HepG2 (cell line): ENCODE data around the gene EDEM3. TPM values are rescaled to one million over a fixed set of nuclear protein-coding genes. Genes with fewer than 3 reads are reported as not detected.

Source experiments
- CEBPB ChIP-seq: IDR thresholded peaks from 2 replicates; pipeline ENCODE4 v1.6.1; 2011; ENCODE audit warnings: low read depth, low read length, improper control_type of control experiment, borderline replicate concordance
- KDM2A ChIP-seq: sonication (generic); formaldehyde crosslinking; IDR thresholded peaks from 2 replicates; pipeline ENCODE4 v1.4.0; 2020; ENCODE audit warnings: low read depth, missing genetic modification reagents, borderline replicate concordance
- MTF2 ChIP-seq: sonication (generic); formaldehyde crosslinking; IDR thresholded peaks from 2 replicates; pipeline ENCODE4 v1.5.0; 2020; ENCODE audit warnings: missing genetic modification reagents, borderline replicate concordance
- ZFP62 ChIP-seq: sonication (generic); formaldehyde crosslinking; IDR thresholded peaks from 2 replicates; pipeline ENCODE4 v1.4.0; 2020; ENCODE audit warnings: missing genetic modification reagents
- polyA plus RNA-seq, 8 experiments: library from polyadenylated mRNA; depleted of rRNA in 3 of 8; stranded (reverse) in 7 of 8; unstranded in 1 of 8; fragments of >200 nt; fragmentation: Illumina TruSeq in 4 of 8; extraction: Trizol in 4 of 8; gene quantifications; 2 replicates each; pipeline versions ENCODE4 v1.2.1 to v1.2.3, GENCODE V29; 2011 to 2016; ENCODE audit warnings: low read depth in 4 of 8, missing spikeins in 1 of 8, mixed read lengths in 1 of 8; ENCODE audit not compliant: insufficient read depth in 1 of 8
- total RNA-seq, 5 experiments: library from RNA; depleted of rRNA; stranded (reverse); fragments of >200 nt; fragmentation: Illumina TruSeq; extraction: Trizol; gene quantifications; 2 replicates each; pipeline ENCODE4 v1.2.3, GENCODE V29; 2016; ENCODE audit warnings: low read depth in 1 of 5
- TF ChIP-seq, protein P1 (sequence below): sonication (generic); formaldehyde crosslinking; IDR thresholded peaks from 2 replicates; pipeline ENCODE4 v1.4.0; 2020; ENCODE audit warnings: missing genetic modification reagents
- TF ChIP-seq, protein P2 (sequence below): IDR thresholded peaks from 2 replicates; pipeline ENCODE4 v1.6.1; 2016; ENCODE audit warnings: mild to moderate bottlenecking, missing biosample characterization, missing genetic modification reagents
- TF ChIP-seq, protein P3 (sequence below): sonication (generic); formaldehyde crosslinking; IDR thresholded peaks from 2 replicates; pipeline ENCODE4 v1.4.0; 2020; ENCODE audit warnings: mild to moderate bottlenecking, missing genetic modification reagents
- TF ChIP-seq, protein P4 (sequence below): sonication (generic); formaldehyde crosslinking; IDR thresholded peaks from 2 replicates; pipeline ENCODE4; 2020; ENCODE audit warnings: missing genetic modification reagents, mild to moderate bottlenecking, borderline replicate concordance
- TF ChIP-seq, protein P5 (sequence below): sonication (generic); formaldehyde crosslinking; IDR thresholded peaks from 2 replicates; pipeline ENCODE4 v1.9.0; 2022; ENCODE audit warnings: missing genetic modification reagents, mild to moderate bottlenecking, borderline replicate concordance

The EDEM3 gene
- total and polyA plus RNA-seq, 2 of the 13 experiments (the other 11 are each of a cell fraction or from before 2014, with no cell fraction given): 13.1 to 18.2 TPM

DNA sequence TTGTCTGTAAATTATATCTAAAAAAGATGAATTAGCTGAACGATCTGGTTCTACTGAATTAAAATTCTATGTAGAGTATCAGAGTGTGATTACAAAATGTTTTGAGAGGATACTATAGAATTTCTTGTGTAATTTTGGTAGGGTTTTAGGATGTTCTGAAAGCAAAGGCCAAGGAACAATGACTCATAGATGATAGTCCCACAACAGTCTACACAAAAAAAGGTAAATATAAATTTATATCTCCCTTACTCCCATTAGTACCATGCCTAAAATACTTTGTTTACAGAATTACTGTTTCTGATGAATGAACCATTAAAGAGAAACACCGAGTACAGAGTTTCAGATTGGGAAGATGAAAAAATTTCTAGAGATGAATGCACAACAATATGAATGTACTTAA lies 9.5 kb downstream of the EDEM3 start (continued):
- TF ChIP-seq, protein P1, sequence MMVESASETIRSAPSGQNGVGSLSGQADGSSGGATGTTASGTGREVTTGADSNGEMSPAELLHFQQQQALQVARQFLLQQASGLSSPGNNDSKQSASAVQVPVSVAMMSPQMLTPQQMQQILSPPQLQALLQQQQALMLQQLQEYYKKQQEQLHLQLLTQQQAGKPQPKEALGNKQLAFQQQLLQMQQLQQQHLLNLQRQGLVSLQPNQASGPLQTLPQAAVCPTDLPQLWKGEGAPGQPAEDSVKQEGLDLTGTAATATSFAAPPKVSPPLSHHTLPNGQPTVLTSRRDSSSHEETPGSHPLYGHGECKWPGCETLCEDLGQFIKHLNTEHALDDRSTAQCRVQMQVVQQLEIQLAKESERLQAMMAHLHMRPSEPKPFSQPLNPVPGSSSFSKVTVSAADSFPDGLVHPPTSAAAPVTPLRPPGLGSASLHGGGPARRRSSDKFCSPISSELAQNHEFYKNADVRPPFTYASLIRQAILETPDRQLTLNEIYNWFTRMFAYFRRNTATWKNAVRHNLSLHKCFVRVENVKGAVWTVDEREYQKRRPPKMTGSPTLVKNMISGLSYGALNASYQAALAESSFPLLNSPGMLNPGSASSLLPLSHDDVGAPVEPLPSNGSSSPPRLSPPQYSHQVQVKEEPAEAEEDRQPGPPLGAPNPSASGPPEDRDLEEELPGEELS (CRISPR knock-in tag): no peak
- TF ChIP-seq MTF2 (CRISPR knock-in tag) (no peak), CEBPB (no peak), ZFP62 (CRISPR knock-in tag) (no peak), KDM2A (CRISPR knock-in tag) (no peak)
- TF ChIP-seq, protein P2, sequence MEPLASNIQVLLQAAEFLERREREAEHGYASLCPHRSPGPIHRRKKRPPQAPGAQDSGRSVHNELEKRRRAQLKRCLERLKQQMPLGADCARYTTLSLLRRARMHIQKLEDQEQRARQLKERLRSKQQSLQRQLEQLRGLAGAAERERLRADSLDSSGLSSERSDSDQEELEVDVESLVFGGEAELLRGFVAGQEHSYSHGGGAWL: no peak
- TF ChIP-seq, protein P3, sequence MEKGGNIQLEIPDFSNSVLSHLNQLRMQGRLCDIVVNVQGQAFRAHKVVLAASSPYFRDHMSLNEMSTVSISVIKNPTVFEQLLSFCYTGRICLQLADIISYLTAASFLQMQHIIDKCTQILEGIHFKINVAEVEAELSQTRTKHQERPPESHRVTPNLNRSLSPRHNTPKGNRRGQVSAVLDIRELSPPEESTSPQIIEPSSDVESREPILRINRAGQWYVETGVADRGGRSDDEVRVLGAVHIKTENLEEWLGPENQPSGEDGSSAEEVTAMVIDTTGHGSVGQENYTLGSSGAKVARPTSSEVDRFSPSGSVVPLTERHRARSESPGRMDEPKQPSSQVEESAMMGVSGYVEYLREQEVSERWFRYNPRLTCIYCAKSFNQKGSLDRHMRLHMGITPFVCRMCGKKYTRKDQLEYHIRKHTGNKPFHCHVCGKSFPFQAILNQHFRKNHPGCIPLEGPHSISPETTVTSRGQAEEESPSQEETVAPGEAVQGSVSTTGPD (CRISPR knock-in tag): no peak
- TF ChIP-seq, protein P4, sequence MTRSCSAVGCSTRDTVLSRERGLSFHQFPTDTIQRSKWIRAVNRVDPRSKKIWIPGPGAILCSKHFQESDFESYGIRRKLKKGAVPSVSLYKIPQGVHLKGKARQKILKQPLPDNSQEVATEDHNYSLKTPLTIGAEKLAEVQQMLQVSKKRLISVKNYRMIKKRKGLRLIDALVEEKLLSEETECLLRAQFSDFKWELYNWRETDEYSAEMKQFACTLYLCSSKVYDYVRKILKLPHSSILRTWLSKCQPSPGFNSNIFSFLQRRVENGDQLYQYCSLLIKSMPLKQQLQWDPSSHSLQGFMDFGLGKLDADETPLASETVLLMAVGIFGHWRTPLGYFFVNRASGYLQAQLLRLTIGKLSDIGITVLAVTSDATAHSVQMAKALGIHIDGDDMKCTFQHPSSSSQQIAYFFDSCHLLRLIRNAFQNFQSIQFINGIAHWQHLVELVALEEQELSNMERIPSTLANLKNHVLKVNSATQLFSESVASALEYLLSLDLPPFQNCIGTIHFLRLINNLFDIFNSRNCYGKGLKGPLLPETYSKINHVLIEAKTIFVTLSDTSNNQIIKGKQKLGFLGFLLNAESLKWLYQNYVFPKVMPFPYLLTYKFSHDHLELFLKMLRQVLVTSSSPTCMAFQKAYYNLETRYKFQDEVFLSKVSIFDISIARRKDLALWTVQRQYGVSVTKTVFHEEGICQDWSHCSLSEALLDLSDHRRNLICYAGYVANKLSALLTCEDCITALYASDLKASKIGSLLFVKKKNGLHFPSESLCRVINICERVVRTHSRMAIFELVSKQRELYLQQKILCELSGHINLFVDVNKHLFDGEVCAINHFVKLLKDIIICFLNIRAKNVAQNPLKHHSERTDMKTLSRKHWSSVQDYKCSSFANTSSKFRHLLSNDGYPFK (CRISPR knock-in tag): no peak
- TF ChIP-seq, protein P5, sequence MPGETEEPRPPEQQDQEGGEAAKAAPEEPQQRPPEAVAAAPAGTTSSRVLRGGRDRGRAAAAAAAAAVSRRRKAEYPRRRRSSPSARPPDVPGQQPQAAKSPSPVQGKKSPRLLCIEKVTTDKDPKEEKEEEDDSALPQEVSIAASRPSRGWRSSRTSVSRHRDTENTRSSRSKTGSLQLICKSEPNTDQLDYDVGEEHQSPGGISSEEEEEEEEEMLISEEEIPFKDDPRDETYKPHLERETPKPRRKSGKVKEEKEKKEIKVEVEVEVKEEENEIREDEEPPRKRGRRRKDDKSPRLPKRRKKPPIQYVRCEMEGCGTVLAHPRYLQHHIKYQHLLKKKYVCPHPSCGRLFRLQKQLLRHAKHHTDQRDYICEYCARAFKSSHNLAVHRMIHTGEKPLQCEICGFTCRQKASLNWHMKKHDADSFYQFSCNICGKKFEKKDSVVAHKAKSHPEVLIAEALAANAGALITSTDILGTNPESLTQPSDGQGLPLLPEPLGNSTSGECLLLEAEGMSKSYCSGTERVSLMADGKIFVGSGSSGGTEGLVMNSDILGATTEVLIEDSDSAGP (CRISPR knock-in tag): no peak
